Suprapubic skin (tissue), 4 donors: Measurements from ENCODE around the gene CAVIN4. TPM values are rescaled to one million over a fixed set of nuclear protein-coding genes. Genes with fewer than 3 reads are reported as not detected.

Experiments
- DNase-seq, 2 donors: peaks; one replicate each; pipeline ENCODE4 v3.0.0-alpha.2; 2019; ENCODE audit warnings: low spot score in 2 of 2
- H3K27ac ChIP-seq: fragments of 200-600 bp; sonication (generic); one replicate; pipeline ENCODE4 v1.5.1; 2019
- H3K27me3 ChIP-seq: fragments of 200-600 bp; sonication (generic); one replicate; pipeline ENCODE4 v1.5.1; 2019
- H3K36me3 ChIP-seq: fragments of 200-600 bp; sonication (generic); one replicate; pipeline ENCODE4 v1.5.1; 2019
- H3K4me1 ChIP-seq: fragments of 200-600 bp; sonication (generic); one replicate; pipeline ENCODE4 v1.5.1; 2019
- H3K4me3 ChIP-seq: fragments of 200-600 bp; sonication (generic); one replicate; pipeline ENCODE4 v1.5.1; 2019; ENCODE audit warnings: mild to moderate bottlenecking
- H3K9me3 ChIP-seq: fragments of 200-600 bp; sonication (generic); one replicate; pipeline ENCODE4 v1.5.1; 2019
- EP300 ChIP-seq: sonication (generic); formaldehyde crosslinking; IDR thresholded peaks from one replicate; pipeline ENCODE4 v1.6.1; 2017; ENCODE audit warnings: antibody characterized with exemption
- POLR2A ChIP-seq, 2 donors: fragments of 450-650 bp; IDR thresholded peaks; one replicate each; pipeline ENCODE4 v1.6.1; 2017; ENCODE audit warnings: antibody characterized with exemption in 2 of 2, mild to moderate bottlenecking in 2 of 2, moderate library complexity in 2 of 2
- POLR2AphosphoS5 ChIP-seq, 3 donors: sonication (generic); formaldehyde crosslinking; IDR thresholded peaks; one replicate each; pipeline ENCODE4 v1.6.1; 2017; ENCODE audit warnings: antibody characterized with exemption in 3 of 3
- WGBS: methylation state at CpG from one replicate; pipeline ENCODE4 v1.1.5; 2018; 5-methylcytosine and 5-hydroxymethylcytosine counted together
- total RNA-seq, 4 donors: library from RNA; depleted of rRNA; stranded (reverse); fragments of >200 nt; gene quantifications; one replicate each; pipeline ENCODE4 v1.1.0, GENCODE V29; 2016
- TF ChIP-seq, protein P1 (sequence below), 2 donors: fragments of 200-600 bp in 1 of 2; fragments of 450-650 bp in 1 of 2; sonication (generic) in 1 of 2; IDR thresholded peaks; one replicate each; pipeline ENCODE4 v1.5.1; 2016 to 2019; ENCODE audit warnings: antibody characterized with exemption in 2 of 2, mild to moderate bottlenecking in 1 of 2, moderate library complexity in 1 of 2

Gene CAVIN4
- total RNA-seq, 4 donors from 2014 or later, result 0.16 TPM; not detected in 3

DNA sequence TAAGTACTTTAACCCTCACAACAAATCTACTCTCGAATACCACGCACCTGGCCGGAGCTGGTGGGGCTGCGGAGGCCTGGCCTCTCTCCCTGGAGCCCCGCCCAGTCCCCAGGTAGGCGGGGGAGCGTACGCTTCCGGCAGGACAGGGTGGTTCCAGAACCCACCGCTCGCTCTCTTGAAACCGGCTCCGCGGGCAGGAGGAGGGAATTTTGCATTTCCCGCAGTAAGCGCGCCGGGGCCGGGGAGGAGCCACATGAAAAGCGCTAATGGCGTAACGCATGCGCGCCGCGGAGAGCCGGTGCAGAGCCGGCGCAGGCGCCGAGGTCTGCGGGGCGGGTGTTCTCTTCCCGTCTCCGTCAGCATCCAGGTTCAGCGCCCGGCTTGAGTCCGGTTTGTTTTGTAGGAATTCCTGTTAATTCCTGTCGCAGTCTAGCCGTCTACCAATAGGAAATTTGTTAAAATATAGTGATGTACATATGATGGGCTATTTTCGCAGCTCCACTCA, 20.8 kb downstream of the CAVIN4 start:
- H3K4me1 ChIP-seq, result peaks cover 25% of the 10 kb centered on the region
- H3K27ac ChIP-seq, result peak overlapping the region; percentile 14
- DNase-seq, result peak; percentile 82 to 90
- TF ChIP-seq EP300 (no peak), POLR2A (IDR thresholded peaks at IDR 0.05) (no peak), POLR2AphosphoS5 (IDR thresholded peaks at IDR 0.05) (no peak)
- TF ChIP-seq, protein P1, sequence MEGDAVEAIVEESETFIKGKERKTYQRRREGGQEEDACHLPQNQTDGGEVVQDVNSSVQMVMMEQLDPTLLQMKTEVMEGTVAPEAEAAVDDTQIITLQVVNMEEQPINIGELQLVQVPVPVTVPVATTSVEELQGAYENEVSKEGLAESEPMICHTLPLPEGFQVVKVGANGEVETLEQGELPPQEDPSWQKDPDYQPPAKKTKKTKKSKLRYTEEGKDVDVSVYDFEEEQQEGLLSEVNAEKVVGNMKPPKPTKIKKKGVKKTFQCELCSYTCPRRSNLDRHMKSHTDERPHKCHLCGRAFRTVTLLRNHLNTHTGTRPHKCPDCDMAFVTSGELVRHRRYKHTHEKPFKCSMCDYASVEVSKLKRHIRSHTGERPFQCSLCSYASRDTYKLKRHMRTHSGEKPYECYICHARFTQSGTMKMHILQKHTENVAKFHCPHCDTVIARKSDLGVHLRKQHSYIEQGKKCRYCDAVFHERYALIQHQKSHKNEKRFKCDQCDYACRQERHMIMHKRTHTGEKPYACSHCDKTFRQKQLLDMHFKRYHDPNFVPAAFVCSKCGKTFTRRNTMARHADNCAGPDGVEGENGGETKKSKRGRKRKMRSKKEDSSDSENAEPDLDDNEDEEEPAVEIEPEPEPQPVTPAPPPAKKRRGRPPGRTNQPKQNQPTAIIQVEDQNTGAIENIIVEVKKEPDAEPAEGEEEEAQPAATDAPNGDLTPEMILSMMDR (IDR thresholded peaks at IDR 0.05), result no peak
- H3K4me3 ChIP-seq, result peak overlapping the region; percentile 50
- no peaks in the 10 kb centered on the region for H3K36me3 ChIP-seq
- 1% methylated on average over 41 of the region's 41 CpGs for WGBS
- no peaks in the 10 kb centered on the region for H3K9me3 ChIP-seq
- H3K27me3 ChIP-seq, result no peaks in the 10 kb centered on the region

DNA sequence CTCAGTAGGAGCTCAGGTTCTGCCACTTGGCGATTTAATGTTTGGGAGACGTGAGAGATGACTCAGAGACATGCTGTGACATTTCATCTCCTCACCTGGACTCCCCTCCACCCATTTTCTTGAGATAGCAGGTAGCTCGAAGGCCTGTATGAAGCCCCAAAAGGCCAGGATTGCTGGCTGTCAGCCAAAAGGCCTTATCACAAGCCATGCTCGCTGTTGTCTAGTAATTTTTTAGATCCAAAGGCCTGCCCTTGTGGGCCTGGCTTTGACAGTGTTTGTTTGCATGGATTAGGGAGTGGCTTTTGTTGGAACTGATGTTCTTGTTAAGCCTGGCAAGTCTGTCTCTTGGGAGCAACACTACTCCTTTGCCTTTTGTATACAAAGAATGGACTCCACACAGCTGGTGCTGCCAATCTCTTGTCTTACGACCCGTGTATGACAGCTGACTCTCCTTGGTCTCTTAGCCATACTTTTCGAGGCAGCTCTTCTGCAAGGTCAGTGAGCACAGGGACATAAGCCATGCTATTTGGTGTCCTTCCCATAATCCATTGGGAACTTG, 22.7 kb downstream of the CAVIN4 start:
- Histone ChIP-seq H3K27me3 (no peaks in the 10 kb centered on the region), H3K4me3 (no peak overlapping the region), H3K36me3 (no peaks in the 10 kb centered on the region), H3K9me3 (no peaks in the 10 kb centered on the region), H3K27ac (peak overlapping the region; percentile 32), H3K4me1 (peaks cover 25% of the 10 kb centered on the region)
- TF ChIP-seq, protein P1 (IDR thresholded peaks at IDR 0.05), result no peak
- no peak for TF ChIP-seq POLR2A (IDR thresholded peaks at IDR 0.05)
- no peak for TF ChIP-seq EP300
- TF ChIP-seq POLR2AphosphoS5 (IDR thresholded peaks at IDR 0.05), result no peak
- no peak for DNase-seq
- 65% methylated on average over 7 of the region's 7 CpGs for WGBS

DNA sequence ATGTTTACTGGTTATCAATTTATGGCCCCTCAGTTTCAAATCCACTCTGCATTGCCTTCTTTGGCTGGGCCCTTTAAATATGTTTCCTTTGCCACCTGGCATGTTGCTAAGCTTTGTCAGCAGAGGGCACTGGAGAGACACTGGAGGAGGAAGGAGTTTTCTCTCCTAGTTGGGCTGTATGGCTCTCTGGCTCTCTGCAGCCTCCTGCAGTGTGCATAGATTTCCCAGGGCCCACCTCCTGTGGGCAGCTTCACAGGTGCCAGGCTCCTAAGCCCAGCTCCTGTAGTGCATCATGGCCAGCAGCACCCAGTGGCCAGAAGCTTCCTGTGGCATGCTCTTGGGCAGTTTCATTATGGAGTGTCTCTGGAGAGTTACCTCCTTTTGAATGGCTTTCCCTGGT, 23.3 kb downstream of the CAVIN4 start:
- H3K4me3 ChIP-seq, result no peak overlapping the region
- no peaks in the 10 kb centered on the region for H3K36me3 ChIP-seq
- no peaks in the 10 kb centered on the region for H3K9me3 ChIP-seq
- no peak for DNase-seq
- peak overlapping the region; percentile 32 for H3K27ac ChIP-seq
- no peak for TF ChIP-seq POLR2AphosphoS5 (IDR thresholded peaks at IDR 0.05)
- no peak for TF ChIP-seq POLR2A (IDR thresholded peaks at IDR 0.05)
- TF ChIP-seq EP300, result no peak
- TF ChIP-seq, protein P1 (IDR thresholded peaks at IDR 0.05), result peak in 1 of 2 donors; percentile 35
- peaks cover 25% of the 10 kb centered on the region for H3K4me1 ChIP-seq
- no peaks in the 10 kb centered on the region for H3K27me3 ChIP-seq

DNA sequence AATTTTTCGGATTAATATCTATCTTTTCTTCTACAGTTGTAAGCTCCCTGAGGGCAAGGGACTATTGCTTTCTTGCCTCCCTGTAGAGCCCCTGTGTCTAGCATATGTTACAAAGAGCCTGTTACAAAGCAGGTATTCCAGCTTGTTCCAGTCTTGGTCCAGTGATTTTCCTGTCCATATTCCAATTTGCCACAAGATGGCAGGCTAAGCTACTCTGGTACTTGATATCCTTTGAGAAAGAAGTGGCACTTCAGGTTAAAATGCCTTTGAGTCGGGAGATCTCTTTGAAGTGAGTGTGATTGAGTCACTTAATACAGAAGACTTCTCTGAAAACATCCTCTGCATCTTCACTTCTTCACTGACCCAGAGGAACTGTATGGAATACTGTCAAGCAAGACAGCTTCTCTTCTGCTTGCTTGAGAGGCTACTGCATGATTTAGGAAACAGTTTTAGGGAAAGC, 24.5 kb downstream of the CAVIN4 start:
- Histone ChIP-seq H3K27me3 (no peaks in the 10 kb centered on the region), H3K9me3 (no peaks in the 10 kb centered on the region), H3K4me1 (peaks cover 25% of the 10 kb centered on the region), H3K27ac (no peak overlapping the region), H3K36me3 (no peaks in the 10 kb centered on the region), H3K4me3 (no peak overlapping the region)
- DNase-seq, result no peak
- 33% methylated on average over 2 of the region's 2 CpGs for WGBS
- no peak for TF ChIP-seq POLR2A (IDR thresholded peaks at IDR 0.05)
- TF ChIP-seq, protein P1 (IDR thresholded peaks at IDR 0.05), result peak; percentile 31 to 56

DNA sequence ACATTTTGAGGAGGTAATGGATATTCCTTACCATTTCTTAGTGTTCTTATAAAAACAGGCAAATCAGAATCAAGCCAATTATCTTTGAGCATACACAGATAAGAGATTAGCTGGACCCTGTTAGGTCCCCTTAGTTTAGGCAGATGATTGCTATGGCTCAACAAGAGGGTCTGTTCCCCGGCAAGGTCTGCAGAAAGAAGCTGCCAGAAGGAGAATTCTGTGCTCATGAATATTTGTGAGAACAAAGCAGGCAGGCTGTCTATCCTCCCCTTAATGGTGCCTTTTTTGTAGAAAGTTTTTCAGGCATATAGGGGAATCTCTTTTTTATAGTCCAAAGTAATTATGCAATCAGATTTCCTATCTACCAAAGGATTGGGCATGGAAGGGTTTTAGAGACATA, 27.5 kb downstream of the CAVIN4 start:
- Histone ChIP-seq H3K4me3 (no peak overlapping the region), H3K9me3 (no peaks in the 10 kb centered on the region), H3K36me3 (no peaks in the 10 kb centered on the region), H3K4me1 (peaks cover 12% of the 10 kb centered on the region), H3K27ac (no peak overlapping the region), H3K27me3 (no peaks in the 10 kb centered on the region)
- DNase-seq, result no peak
- 63% methylated on average over 1 of the region's 1 CpG for WGBS
- no peak for TF ChIP-seq POLR2A (IDR thresholded peaks at IDR 0.05)
- TF ChIP-seq, protein P1 (IDR thresholded peaks at IDR 0.05), result no peak
- no peak for TF ChIP-seq EP300
- no peak for TF ChIP-seq POLR2AphosphoS5 (IDR thresholded peaks at IDR 0.05)
